Urothelium cell line (cell line): ENCODE data around the gene CPLANE2.
A peak's percentile ranks its signal among the peaks of the same experiment; 100 is the strongest.
"Not testable (repeated sequence)": the region's sequence is repeated elsewhere in the genome, so short reads cannot be mapped to it uniquely, and the experiment has no call there.

Experiments used
- DNase-seq: peaks from one replicate; pipeline ENCODE4 v3.0.0; 2011; ENCODE audit warnings: low spot score, mixed read lengths
- FAIRE-seq: peaks from 2 replicates; lab custom pipeline; 2011; peaks lifted over from hg19 to GRCh38; lab: Jason Lieb, UNC

The CPLANE2 gene

GRCh38 chr1:16249596-16250241, 12.7 kb upstream of the CPLANE2 start:
- FAIRE-seq (no peak), DNase-seq (no peak)

- peak; percentile 48 for DNase-seq
- no peak for FAIRE-seq
These were observed 11.9 kb upstream of the CPLANE2 start for GRCh38 chr1:16248603-16249516.

DNA sequence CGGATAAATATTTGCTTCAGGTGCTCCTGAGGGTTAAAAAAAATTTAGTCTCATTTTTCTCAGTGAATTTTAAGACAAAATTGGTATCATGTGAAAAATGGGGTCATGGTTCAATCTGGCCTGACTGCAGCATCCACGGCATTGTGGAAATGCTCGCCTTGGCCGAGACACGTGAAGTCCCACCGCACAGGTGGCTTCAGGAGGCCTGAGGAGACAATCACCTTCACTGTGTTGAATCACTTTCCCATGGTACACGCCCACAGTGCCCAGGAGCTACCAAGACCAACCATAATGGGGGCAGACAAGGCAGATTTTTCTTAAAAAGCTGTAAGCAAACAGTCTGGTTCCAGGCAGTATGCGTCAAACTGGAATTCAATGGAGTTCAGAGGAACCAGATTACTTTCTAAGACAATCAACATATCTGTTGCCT, 11.0 kb upstream of the CPLANE2 start:
- FAIRE-seq (no peak), DNase-seq (no peak)

DNA sequence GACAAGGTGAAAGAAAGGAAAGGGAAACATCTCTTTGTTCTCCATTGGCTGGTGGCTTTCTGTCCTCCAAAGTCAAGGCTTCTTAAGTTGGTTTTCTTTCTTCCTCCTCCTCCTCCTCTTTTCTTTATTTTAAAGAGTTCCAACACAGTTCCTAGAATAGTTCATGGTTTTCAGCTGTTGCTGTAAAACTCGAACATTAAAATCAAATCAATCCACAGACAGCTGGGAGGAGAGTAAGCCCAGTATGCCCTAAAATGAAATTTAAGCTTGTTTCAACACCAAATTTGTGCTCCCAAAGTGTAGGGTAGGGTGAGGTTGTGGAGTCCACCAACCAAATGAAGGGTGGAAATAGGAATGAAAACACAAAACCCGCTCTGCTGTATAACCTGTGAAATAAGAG, 10.5 kb upstream of the CPLANE2 start:
- FAIRE-seq (no peak), DNase-seq (no peak)

DNA sequence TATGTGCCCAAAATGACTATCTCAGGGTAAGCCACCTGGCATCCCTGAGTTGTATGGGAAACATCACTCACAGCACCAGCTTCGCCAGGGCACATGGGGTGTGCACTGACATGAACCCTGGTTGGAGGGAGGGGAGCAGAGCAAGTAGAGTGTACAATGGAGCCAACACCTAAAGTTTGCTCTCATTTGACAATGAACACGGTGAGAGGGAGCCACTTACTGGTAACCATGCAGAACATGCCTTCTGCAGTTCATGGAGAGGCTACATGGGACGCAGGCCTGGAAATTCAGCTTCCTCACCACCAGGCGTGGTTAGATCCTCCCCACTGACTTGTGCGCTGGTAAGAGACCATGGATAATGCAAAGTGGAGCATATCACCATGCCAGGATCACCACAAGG, 10.0 kb upstream of the CPLANE2 start:
- no peak for FAIRE-seq
- no peak for DNase-seq

GRCh38 chr1:16246239-16246638, 9.3 kb upstream of the CPLANE2 start:
- FAIRE-seq, DNase-seq: not testable (repeated sequence)

DNA sequence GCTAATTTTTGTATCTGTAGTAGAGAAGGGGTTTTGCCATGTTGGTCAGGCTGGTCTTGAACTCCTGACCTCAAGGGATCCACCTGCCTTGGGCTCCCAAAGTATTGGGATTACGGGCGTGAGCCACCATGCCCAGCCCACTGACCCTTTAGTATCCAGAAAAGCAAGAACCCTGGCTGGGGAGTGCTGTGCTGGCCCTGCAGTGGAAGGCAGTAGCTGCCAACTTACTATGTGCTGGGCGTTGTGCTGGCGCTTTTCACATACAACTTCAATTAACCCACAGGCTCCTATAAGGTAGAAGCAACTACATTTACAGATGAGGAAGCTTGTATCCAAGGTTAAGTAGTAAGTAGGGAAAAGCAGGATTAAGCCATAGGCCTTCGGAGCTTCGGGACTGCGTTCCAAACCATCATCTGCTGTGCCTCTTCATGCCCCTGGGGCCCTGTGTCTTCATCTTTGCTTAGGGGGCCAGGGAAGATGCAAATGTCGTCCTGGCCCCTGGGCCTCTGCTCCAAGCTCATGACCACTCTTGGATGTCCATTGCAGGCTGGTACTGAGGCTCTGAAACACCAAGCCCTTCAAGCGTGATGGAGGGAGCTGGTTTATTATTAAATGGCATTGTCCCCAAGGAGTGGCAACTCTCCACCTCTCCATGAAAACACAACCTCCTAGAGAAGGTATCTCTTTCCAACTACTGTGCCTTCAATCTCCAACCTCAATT, 8.7 kb upstream of the CPLANE2 start:
- FAIRE-seq (no peak), DNase-seq (no peak)

DNA sequence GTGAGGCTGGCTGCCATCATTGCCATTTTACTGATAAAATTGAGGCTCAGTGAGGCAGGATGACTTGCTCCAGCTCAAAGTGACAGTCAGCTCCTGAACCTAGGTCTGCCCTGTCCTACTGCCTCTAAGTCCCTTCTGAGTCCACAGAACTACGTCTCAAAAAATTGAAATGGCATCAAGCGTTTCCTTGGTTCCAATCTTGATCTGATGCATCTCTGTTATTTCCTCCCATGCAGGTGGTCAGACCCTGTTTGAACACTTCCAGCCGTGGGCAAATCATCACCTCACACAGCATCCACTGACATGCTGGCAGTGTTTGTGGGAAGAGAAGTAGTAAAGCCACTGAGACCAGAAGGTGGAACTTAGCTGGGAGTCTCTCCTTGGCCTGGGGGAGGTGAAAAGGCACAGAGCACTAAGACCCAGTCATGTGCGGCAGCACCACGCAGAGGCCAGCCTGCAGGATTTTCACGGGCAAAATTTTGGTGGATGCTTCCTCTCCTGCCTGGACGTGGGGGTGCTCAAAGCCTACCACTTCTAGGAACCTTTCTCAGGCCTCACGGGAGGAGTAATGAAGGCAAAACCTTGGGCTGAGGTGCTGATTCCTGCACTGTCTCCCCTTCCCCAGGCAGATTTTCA, 7.8 kb upstream of the CPLANE2 start:
- FAIRE-seq (peak; percentile 30), DNase-seq (no peak)

- no peak for FAIRE-seq
These were observed 7.1 kb upstream of the CPLANE2 start for GRCh38 chr1:16243936-16244649.

DNA sequence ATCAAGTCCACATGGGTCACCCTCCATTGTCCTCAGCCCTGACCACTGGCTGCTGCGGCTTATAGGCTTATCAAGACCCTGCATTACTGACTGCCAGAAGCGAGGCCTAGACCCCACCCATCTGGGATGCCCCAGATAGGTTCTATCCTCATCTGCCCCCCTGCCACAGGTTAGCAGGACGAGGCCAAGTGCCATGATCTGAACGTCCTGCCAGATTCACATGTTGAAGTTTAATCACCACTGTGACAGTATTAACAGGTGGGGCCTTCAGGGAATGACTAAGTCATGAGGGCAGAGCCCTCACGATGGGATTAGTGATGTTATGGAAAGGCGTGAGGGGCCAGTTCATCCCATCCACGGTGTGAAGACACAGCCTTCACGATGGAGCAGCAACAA, 6.2 kb upstream of the CPLANE2 start:
- FAIRE-seq (no peak), DNase-seq (no peak)

More at GRCh38 chr1:16243936-16244649, 7.1 kb upstream of the CPLANE2 start:
- peak; percentile 74 for DNase-seq

- DNase-seq (no peak), FAIRE-seq (no peak)
These were observed 5.7 kb upstream of the CPLANE2 start for GRCh38 chr1:16242556-16243214.

- DNase-seq (no peak), FAIRE-seq (no peak)
These were observed 4.3 kb upstream of the CPLANE2 start for GRCh38 chr1:16241221-16241708.

- no peak for FAIRE-seq
- DNase-seq = no peak
These were observed 3.0 kb upstream of the CPLANE2 start for GRCh38 chr1:16239972-16240491.

GRCh38 chr1:16237343-16237830, 404 bp upstream of the CPLANE2 start:
- FAIRE-seq = no peak
- no peak for DNase-seq

GRCh38 chr1:16235944-16236510, 956 bp downstream of the CPLANE2 start:
- peak; percentile 77 for FAIRE-seq

GRCh38 chr1:16235347-16235746, 1.6 kb downstream of the CPLANE2 start:
- no peak for FAIRE-seq
- DNase-seq = no peak

More at GRCh38 chr1:16235944-16236510, 956 bp downstream of the CPLANE2 start:
- DNase-seq = peak; percentile 67

- FAIRE-seq = no peak
These were observed 3.6 kb downstream of the CPLANE2 start for GRCh38 chr1:16233431-16233830.

DNA sequence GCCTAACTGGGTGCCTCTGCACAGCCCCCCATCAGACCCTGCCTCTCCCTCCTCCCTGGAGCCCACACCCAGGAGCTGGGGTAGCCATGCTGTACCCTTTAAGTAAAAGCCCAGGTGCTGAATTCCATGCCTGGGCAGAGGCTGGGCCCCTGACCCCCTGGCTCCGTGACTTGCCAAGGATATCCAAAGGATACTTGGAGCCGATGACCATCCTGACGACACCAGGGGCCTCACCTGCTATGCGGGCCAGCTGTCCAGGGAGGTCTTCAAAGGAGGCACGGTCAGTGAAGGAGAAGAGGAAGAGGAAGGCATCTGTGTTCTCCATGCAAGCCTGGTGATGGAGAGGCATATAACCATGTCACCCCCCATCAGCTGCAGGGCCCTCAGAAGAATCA, 4.7 kb downstream of the CPLANE2 start:
- FAIRE-seq = no peak
- DNase-seq = no peak

More at GRCh38 chr1:16233431-16233830, 3.6 kb downstream of the CPLANE2 start:
- DNase-seq = no peak
